Measurements from ENCODE around the gene MSRB1.
A peak's percentile ranks its signal among the peaks of the same experiment; 100 is the strongest.
"Not testable (repeated sequence)": the region's sequence is repeated elsewhere in the genome, so short reads cannot be mapped to it uniquely, and the experiment has no call there.

Gene MSRB1

GRCh38 chr16:1950047-1950446 lies 7.0 kb upstream of the MSRB1 start:
- H3K4me3 ChIP-seq (ENCODE audit: low read length) = no peak overlapping the region
- H3K27ac ChIP-seq (ENCODE audit: low read depth, low read length) = no peak overlapping the region
- H3K9ac ChIP-seq (ENCODE audit: low read length) = no peak overlapping the region
- no peaks in the 10 kb centered on the region for H3K36me3 ChIP-seq (ENCODE audit: control insufficient read depth, insufficient read depth, low read length)
- H3K4me1 ChIP-seq (ENCODE audit: control insufficient read depth, insufficient read depth, low read length) = no peaks in the 10 kb centered on the region
- H3K27me3 ChIP-seq (ENCODE audit: control insufficient read depth, insufficient read depth, low read length) = no peaks in the 10 kb centered on the region

- no peak overlapping the region for H3K9ac ChIP-seq (ENCODE audit: low read length)
- no peak overlapping the region for H3K4me3 ChIP-seq (ENCODE audit: low read length)
- H3K4me1 ChIP-seq (ENCODE audit: control insufficient read depth, insufficient read depth, low read length) = no peaks in the 10 kb centered on the region
- H3K27ac ChIP-seq (ENCODE audit: low read depth, low read length) = no peak overlapping the region
- H3K36me3 ChIP-seq (ENCODE audit: control insufficient read depth, insufficient read depth, low read length) = no peaks in the 10 kb centered on the region
- H3K27me3 ChIP-seq (ENCODE audit: control insufficient read depth, insufficient read depth, low read length) = no peaks in the 10 kb centered on the region
Observed at GRCh38 chr16:1949507-1949906, 6.5 kb upstream of the MSRB1 start.

DNA sequence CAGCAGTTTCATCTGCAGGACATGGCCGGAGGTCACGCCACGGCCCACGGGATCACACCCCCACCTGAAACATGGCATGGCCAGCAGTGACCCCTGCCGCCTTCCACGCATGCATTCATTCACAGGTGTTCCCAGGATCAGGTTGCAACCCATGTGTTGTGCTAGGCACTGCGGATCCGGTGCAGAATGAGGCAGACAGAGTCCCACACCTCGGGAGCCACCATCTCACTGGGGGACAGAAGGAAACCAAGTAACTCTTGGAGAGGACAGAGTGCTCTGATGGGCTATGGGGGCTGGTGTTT lies 4.3 kb upstream of the MSRB1 start:
- Histone ChIP-seq H3K27ac (ENCODE audit: low read depth, low read length) (no peak overlapping the region), H3K9ac (ENCODE audit: low read length) (no peak overlapping the region), H3K36me3 (ENCODE audit: control insufficient read depth, insufficient read depth, low read length) (no peaks in the 10 kb centered on the region), H3K27me3 (ENCODE audit: control insufficient read depth, insufficient read depth, low read length) (no peaks in the 10 kb centered on the region), H3K4me1 (ENCODE audit: control insufficient read depth, insufficient read depth, low read length) (peaks cover 5% of the 10 kb centered on the region), H3K4me3 (ENCODE audit: low read length) (no peak overlapping the region)

GRCh38 chr16:1946495-1947368 lies 3.7 kb upstream of the MSRB1 start:
- H3K4me3 ChIP-seq (ENCODE audit: low read length) = no peak overlapping the region
- H3K4me1 ChIP-seq (ENCODE audit: control insufficient read depth, insufficient read depth, low read length) = peaks cover 11% of the 10 kb centered on the region
- no peak overlapping the region for H3K9ac ChIP-seq (ENCODE audit: low read length)
- no peaks in the 10 kb centered on the region for H3K27me3 ChIP-seq (ENCODE audit: control insufficient read depth, insufficient read depth, low read length)
- H3K27ac ChIP-seq (ENCODE audit: low read depth, low read length) = no peak overlapping the region
- H3K36me3 ChIP-seq (ENCODE audit: control insufficient read depth, insufficient read depth, low read length) = no peaks in the 10 kb centered on the region

GRCh38 chr16:1945559-1946391 lies 2.8 kb upstream of the MSRB1 start:
- Histone ChIP-seq H3K36me3 (ENCODE audit: control insufficient read depth, insufficient read depth, low read length) (no peaks in the 10 kb centered on the region), H3K27me3 (ENCODE audit: control insufficient read depth, insufficient read depth, low read length) (no peaks in the 10 kb centered on the region), H3K9ac (ENCODE audit: low read length) (no peak overlapping the region), H3K4me1 (ENCODE audit: control insufficient read depth, insufficient read depth, low read length) (peaks cover 11% of the 10 kb centered on the region), H3K4me3 (ENCODE audit: low read length) (no peak overlapping the region), H3K27ac (ENCODE audit: low read depth, low read length) (no peak overlapping the region)

GRCh38 chr16:1944612-1945199 lies 1.7 kb upstream of the MSRB1 start:
- H3K27me3 ChIP-seq (ENCODE audit: control insufficient read depth, insufficient read depth, low read length) = no peaks in the 10 kb centered on the region
- H3K9ac ChIP-seq (ENCODE audit: low read length) = no peak overlapping the region
- no peak overlapping the region for H3K27ac ChIP-seq (ENCODE audit: low read depth, low read length)
- H3K4me1 ChIP-seq (ENCODE audit: control insufficient read depth, insufficient read depth, low read length) = peaks cover 11% of the 10 kb centered on the region
- no peak overlapping the region for H3K4me3 ChIP-seq (ENCODE audit: low read length)
- no peaks in the 10 kb centered on the region for H3K36me3 ChIP-seq (ENCODE audit: control insufficient read depth, insufficient read depth, low read length)

DNA sequence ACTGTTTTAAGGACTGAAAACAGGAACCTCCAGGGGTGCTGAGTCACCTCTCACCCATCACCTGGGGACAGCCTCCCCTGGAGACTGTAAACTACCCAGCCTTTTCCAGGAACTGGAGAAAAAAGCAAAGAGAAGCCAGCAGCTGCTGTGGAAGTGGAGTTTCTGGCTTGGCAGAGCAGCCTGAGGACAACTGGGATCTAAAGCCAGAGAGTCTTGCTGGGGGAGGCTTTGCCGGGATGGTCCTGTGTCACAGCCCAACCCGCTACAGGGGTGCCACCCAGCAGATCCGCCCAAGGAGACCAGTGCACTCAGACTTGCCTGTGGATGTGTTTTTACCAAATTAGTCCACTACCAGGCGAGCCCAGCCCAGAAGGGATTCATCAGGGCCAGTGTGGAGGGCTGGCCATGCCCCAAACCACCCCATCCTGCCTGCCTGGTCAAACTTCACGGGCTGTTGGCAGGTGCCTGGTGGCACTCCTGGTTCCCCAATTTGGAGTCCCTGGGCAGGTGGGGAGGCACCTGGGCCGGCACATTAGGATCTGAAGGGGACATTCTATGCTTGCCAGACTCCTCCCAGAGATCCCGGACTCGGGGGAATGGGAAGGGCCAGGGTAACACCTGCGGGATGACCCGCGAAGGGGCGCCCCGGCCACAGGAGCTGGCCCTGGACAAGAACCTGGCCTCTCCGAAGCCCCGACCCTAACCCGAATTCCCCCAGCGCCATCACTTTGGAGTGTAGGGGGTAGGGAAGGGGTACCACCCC lies 771 bp downstream of the MSRB1 start:
- H3K9ac ChIP-seq (ENCODE audit: low read length) = peak overlapping the region; percentile 87
- H3K36me3 ChIP-seq (ENCODE audit: control insufficient read depth, insufficient read depth, low read length) = peaks cover 7% of the 10 kb centered on the region
- peak overlapping the region; percentile 90 for H3K4me3 ChIP-seq (ENCODE audit: low read length)
- peak overlapping the region; percentile 77 for H3K27ac ChIP-seq (ENCODE audit: low read depth, low read length)
- no peaks in the 10 kb centered on the region for H3K27me3 ChIP-seq (ENCODE audit: control insufficient read depth, insufficient read depth, low read length)
- H3K4me1 ChIP-seq (ENCODE audit: control insufficient read depth, insufficient read depth, low read length) = peaks cover 11% of the 10 kb centered on the region

- H3K4me1 ChIP-seq (ENCODE audit: control insufficient read depth, insufficient read depth, low read length) = peaks cover 11% of the 10 kb centered on the region
Observed at GRCh38 chr16:1941162-1942046, 1.6 kb downstream of the MSRB1 start.

DNA sequence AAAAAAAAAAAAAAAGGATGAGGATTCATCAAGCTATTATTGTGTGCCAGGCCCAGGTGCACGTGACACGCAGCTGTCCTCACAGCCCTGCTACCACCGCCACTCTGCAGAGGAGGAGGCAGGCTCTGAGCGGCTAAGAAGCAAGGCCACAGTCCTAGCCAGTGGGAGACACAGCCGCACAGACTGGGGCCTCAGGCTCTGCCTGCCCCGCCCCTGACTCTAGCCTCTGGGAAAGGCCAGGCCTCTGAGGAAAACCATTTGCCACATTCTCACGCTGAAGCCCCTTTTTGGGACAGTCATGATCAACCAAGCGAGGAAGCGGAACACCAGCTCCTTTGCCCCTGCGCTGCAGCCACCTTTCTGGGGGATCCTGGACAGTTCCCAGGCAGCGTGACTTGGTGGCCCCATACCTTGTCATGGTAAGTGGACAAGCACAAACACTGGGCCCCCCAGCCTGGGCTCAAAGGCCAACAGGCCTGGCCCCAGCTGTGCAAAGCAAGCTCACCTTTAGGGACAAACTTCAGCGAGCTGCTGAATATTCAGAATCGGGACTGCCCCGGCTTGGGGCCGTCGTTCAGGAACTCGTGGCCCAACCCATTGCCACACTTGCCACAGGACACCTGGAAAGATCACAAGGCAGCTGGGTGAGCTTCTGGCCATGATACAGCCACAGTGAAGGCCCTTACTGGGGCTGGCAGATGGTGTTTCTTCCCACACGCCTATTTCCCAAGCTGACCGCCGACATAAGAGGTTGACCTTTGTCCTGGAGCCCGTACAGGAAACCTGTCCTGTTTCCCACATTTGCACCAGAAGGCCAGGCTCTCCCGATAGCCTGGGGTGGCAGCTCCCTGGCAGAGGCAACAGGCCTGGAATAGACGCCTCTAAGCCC lies 2.5 kb downstream of the MSRB1 start:
- no peaks in the 10 kb centered on the region for H3K27me3 ChIP-seq (ENCODE audit: control insufficient read depth, insufficient read depth, low read length)
- H3K4me3 ChIP-seq (ENCODE audit: low read length) = no peak overlapping the region
- no peak overlapping the region for H3K27ac ChIP-seq (ENCODE audit: low read depth, low read length)
- H3K4me1 ChIP-seq (ENCODE audit: control insufficient read depth, insufficient read depth, low read length) = peaks cover 11% of the 10 kb centered on the region
- peaks cover 7% of the 10 kb centered on the region for H3K36me3 ChIP-seq (ENCODE audit: control insufficient read depth, insufficient read depth, low read length)
- no peak overlapping the region for H3K9ac ChIP-seq (ENCODE audit: low read length)

More at GRCh38 chr16:1941162-1942046, 1.6 kb downstream of the MSRB1 start:
- H3K4me3 ChIP-seq (ENCODE audit: low read length) = peak overlapping the region; percentile 90
- H3K27ac ChIP-seq (ENCODE audit: low read depth, low read length) = no peak overlapping the region
- no peaks in the 10 kb centered on the region for H3K27me3 ChIP-seq (ENCODE audit: control insufficient read depth, insufficient read depth, low read length)
- no peak overlapping the region for H3K9ac ChIP-seq (ENCODE audit: low read length)
- H3K36me3 ChIP-seq (ENCODE audit: control insufficient read depth, insufficient read depth, low read length) = peaks cover 7% of the 10 kb centered on the region

DNA sequence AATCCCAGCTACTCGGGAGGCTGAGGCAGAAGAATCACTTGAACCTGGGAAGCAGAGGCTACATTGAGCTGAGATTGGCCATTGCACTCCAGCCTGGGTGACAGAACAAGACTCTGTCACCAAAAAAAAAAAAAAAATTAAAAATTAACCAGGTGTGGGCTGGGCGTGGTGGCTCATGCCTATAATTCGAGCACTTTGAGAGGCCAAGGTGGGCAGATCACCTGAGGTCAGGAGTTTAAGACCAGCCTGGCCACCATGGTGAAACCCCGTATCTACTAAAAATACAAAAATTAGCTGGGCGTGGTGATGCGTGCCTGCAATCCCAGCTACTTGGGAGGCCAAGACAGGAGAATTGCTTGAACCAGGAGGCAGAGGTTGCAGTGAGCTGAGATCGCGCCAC lies 3.2 kb downstream of the MSRB1 start:
- H3K4me3 ChIP-seq (ENCODE audit: low read length); H3K27ac ChIP-seq (ENCODE audit: low read depth, low read length); H3K36me3 ChIP-seq (ENCODE audit: control insufficient read depth, insufficient read depth, low read length); H3K9ac ChIP-seq (ENCODE audit: low read length); H3K27me3 ChIP-seq (ENCODE audit: control insufficient read depth, insufficient read depth, low read length): not testable (repeated sequence)
- peaks cover 11% of the 10 kb centered on the region for H3K4me1 ChIP-seq (ENCODE audit: control insufficient read depth, insufficient read depth, low read length)

- Histone ChIP-seq H3K9ac (ENCODE audit: low read length) (no peak overlapping the region), H3K27ac (ENCODE audit: low read depth, low read length) (no peak overlapping the region), H3K36me3 (ENCODE audit: control insufficient read depth, insufficient read depth, low read length) (peaks cover 7% of the 10 kb centered on the region), H3K4me3 (ENCODE audit: low read length) (no peak overlapping the region), H3K4me1 (ENCODE audit: control insufficient read depth, insufficient read depth, low read length) (peaks cover 11% of the 10 kb centered on the region), H3K27me3 (ENCODE audit: control insufficient read depth, insufficient read depth, low read length) (no peaks in the 10 kb centered on the region)
Observed at GRCh38 chr16:1938910-1939309, 4.1 kb downstream of the MSRB1 start.
